HG02981 (cell line): Measurements from ENCODE around the gene HEXD.
"Not testable (repeated sequence)": the region's sequence is repeated elsewhere in the genome, so short reads cannot be mapped to it uniquely, and the experiment has no call there.

ENCODE experiments used
- ATAC-seq: cut with Tn5 transposase; IDR thresholded peaks from one replicate; pipeline ENCODE4 v1.9.1; 2021; ENCODE audit warnings: mild to moderate bottlenecking, moderate library complexity; ENCODE audit not compliant: unreplicated experiment

Gene HEXD

DNA sequence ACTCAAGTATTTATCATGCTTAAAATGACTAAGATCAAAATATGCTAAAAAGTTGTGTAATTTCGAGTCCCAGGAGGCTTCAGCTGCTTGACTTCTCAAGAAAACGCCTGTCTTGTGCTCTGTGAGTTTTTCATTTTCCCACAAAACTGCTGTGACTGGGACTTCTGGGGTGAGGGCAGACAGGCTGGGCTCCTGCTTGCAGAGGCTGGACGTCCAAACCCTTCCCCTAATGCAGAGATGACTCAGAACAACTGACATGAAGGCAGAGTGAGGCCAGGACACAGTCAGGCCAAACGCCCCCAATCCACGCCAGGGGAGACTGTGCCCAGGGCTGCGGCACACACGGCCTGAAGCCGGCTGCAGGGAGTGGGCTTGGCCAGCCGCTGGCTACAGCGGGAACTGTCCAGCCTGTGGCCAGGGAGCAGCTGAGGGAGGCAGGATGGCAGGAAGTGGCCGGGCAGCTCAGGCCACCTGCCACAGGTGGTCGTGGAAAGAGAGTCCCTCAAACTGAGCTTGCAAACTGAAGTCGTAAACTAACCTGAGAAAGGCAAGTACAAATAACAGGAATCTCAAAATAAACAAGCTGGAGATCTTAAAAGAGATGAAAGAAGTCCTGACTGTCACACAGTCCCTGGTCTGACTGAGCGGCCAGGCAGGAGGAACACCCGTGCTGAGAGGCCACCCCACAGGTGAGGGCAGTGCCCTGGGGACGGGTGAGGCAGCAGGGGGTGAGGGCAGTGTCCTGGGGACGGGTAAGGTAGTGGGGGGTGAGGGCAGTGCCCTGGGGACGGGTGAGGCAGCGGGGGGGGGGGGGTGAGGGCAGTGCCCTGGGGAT, 21.3 kb upstream of the HEXD start:
- ATAC-seq = no peak

DNA sequence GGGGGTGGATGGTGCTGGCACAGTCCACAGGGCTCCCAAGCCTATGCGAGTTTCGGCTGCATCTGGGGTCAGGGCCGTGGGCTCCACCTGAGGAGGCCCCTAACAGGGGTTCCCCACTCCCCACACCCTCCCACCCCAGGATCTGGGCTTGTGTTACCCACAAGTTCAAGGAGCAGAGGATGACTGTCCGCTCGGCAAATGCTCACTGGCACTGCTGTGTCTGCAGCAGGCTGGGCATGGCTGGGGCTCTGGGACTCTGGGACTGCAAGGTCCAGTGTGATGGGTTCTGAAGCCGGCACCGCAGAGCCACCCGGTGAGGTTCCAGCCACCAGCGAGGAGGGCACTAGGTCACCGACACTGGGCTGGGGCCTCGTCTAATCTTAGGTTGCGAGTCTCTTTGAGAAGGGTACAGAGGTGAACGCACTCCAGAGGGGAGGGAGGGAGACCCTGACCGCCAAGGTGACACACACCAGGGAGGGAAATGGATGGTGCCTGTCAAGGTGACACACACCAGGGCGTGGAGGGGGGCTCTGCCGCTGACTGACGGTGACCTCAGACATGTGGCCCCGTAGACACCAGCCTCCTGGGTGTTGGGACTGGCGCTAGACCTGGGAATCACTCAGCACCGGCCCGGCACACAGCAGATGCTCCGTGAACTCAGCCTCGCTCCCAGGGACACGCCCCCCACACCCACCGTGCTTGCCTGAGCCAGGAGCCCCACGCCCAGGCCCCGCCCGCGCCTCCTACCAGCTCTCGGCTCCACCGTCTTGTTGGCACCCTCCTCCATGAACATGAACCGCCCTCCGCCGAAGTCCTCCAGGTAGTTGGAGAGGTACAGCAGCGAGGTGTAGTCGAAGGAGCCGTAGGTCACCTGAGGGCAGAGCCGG, 20.5 kb upstream of the HEXD start:
- ATAC-seq = no peak

- no peak for ATAC-seq
Observed at GRCh38 chr17:82399041-82399441, 19.1 kb upstream of the HEXD start.

- no peak for ATAC-seq
Observed at GRCh38 chr17:82399601-82400101, 18.5 kb upstream of the HEXD start.

DNA sequence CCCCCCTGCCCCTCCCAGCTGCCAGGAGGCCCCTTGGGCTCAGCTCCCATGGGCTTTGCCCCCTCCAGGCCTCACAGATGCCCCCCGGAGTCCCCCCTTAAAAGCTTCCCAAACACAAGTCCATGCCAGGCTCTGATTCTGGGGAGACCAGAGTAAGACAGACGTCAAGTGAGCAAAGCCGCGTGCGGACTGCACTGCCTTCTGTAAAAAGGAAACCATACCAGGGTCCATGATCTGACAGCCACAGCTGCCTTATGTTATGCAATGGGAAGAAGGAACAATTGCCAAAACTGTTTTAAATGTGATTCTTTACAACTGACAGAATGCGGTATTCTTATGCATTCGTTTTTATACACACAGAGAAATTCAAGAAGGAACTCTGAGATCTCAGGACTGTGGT, 17.9 kb upstream of the HEXD start:
- ATAC-seq = no peak

DNA sequence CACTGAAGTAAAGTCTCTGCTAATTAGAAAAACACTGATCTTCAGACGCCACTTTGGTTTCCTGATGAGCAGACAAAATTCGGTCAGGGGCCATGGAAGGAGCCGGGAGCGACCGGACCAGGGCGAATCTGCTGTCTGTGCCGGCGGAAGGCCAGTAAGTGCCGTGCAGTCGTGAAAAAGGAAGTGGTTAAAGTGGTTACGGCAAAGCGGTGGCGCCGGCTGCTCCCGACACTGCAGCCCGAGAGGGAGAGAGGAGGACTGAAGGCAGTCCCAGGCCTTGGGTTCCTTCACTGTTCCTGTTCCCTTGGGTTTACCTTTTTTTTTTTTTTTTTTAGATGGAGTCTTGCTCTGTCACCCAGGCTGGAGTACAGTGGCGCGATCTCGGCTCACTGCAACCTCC, 17.3 kb upstream of the HEXD start:
- ATAC-seq = no peak

DNA sequence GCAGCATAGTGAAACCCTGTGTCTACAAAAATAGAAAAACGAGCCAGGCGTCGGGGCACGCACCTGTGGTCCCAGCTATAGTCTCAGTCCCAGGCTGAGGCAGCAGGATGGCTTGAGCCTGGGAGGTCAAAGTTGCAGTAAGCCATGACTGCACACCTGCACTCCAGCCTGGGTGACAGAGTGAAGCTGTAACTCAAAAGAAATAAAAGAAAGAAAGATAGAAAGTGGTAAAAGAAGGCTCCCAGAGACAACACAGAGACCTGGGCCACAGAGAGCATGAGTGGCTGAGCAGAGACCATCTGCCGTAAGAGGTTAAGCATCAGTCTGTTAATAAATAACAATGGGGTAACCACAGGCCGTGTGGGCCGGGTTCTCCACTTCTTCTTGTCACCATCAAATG, 15.3 kb upstream of the HEXD start:
- peak; percentile 68 for ATAC-seq

GRCh38 chr17:82403662-82404660, 14.2 kb upstream of the HEXD start:
- ATAC-seq = no peak

- ATAC-seq = no peak
Observed at GRCh38 chr17:82405051-82405450, 13.1 kb upstream of the HEXD start.

GRCh38 chr17:82406131-82406671, 11.9 kb upstream of the HEXD start:
- no peak for ATAC-seq

DNA sequence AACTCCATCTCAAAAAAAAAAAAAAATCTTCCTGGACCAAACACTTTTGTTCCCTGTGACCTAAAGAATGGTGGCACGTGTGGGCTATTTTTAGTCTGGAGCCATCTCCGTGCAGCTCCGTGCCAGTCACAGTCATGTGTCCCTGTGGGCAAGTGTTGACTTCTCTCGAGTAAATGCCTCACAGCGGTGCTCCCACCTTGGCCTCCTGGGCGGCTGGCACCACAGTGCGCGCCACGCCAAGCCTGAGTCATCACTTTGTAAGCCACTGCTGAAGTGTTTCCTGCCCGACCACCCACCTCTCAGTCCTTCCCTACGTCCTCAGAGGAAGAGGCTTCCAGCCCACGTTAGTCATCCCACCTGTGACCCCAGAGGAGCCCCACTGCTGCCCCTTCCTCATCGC, 10.9 kb upstream of the HEXD start:
- ATAC-seq = no peak

GRCh38 chr17:82408288-82408937, 9.7 kb upstream of the HEXD start:
- no peak for ATAC-seq

DNA sequence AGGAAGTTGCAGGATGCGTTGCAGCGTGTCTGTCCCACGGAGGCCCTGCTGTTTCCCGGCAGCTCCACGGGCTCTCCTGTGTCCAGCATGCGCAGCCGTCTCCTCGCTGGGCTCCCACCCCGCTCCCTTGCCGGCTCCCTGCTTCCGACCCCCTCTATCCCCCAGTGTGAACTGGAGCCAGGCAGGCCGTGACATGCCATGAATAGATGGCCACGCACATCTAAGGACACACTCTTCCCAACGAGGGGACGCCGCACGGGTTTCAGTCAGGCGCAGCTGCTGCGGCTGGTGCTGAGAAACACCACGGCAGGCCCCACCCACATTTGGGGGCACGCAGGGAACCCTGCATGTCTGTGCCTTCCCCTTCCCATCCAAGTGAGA, 9.2 kb upstream of the HEXD start:
- ATAC-seq = no peak

DNA sequence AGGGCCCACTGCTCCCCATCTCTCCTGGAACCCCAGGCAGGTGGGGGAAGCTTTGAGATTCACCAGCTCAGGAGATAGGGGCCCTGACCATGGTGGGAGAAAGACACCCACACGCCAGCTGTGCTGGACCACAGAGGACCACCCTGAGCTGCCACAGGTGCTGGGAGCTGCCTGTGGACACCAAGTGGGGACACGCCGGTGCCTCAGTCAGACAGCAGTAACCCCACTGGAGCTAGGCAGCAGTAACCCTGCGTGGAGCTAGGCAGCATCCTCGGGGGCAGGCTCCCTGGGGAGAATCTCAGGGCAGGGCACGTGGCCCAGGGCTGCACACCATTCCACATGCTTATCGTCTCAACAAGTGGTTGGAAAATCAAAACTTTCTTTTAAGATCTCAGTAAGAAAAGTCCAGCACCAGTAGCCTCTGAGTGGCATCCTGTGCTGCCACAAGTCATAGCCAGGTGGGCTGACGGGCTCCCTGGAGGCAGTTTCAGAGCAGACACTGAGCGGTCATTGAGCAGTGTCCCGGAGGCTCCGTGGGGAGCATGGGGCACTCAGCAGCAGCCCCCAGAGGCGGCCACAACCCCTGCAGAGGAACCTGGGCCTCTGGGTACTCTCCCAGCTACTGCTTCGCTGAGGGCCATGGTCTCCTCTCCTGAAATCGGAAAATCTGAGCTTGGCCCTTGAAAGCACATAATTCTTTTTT, 8.0 kb upstream of the HEXD start:
- no peak for ATAC-seq

- ATAC-seq = no peak
Observed at GRCh38 chr17:82411396-82412053, 6.6 kb upstream of the HEXD start.

DNA sequence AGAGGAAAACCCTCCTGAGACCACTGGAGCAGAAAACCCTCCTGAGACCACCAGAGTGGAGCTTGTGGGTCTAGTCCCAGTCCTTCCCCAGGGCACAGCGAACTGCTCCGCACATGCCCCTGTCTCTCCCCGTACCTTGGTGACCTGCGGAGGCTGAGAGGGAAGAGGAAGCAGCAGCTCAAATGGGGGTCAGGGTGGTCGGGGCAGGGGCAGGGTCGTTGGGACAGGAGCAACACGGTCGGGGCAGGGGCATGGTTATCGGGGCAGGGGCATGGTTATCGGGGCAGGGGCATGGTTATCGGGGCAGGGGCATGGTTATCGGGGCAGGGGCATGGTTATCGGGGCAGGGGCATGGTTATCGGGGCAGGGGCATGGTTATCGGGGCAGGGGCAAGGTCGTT, 6.1 kb upstream of the HEXD start:
- not testable (repeated sequence) for ATAC-seq

- no peak for ATAC-seq
Observed at GRCh38 chr17:82412535-82413520, 5.3 kb upstream of the HEXD start.
